GM06990 (cell line): ENCODE results near the gene ZNF574.

Experiments used
- DNase-seq: peaks from one replicate; pipeline ENCODE4 v3.0.0-alpha.2; 2011; ENCODE audit not compliant: insufficient read length; ENCODE audit errors: extremely low read depth
- H3K27me3 ChIP-seq: replicated peaks from 2 replicates; pipeline ENCODE4 v1.6.0; 2011; ENCODE audit warnings: low read length; ENCODE audit not compliant: control insufficient read depth, insufficient read depth
- H3K36me3 ChIP-seq: 2 replicates; pipeline ENCODE4 v1.5.1; 2011; ENCODE audit warnings: low read length; ENCODE audit not compliant: control insufficient read depth, insufficient read depth
- H3K4me3 ChIP-seq: replicated peaks from 2 replicates; pipeline ENCODE4 v1.5.1; 2011; ENCODE audit warnings: low read depth, mild to moderate bottlenecking, control low read depth, low read length
- CTCF ChIP-seq: IDR thresholded peaks from 2 replicates; pipeline ENCODE4 v1.5.1; 2011; ENCODE audit warnings: low read length, control low read depth, mild to moderate bottlenecking, inconsistent platforms; ENCODE audit not compliant: insufficient read depth, poor library complexity, severe bottlenecking

Gene ZNF574

GRCh38 chr19:42064432-42064831 is 11.5 kb upstream of the ZNF574 start:
- H3K36me3 ChIP-seq = no peaks in the 10 kb centered on the region

GRCh38 chr19:42065051-42065450 is 10.9 kb upstream of the ZNF574 start:
- Histone ChIP-seq H3K36me3 (no peaks in the 10 kb centered on the region), H3K4me3 (no peak overlapping the region), H3K27me3 (peaks cover 7% of the 10 kb centered on the region)
- no peak for DNase-seq
- no peak for TF ChIP-seq CTCF

More at GRCh38 chr19:42064432-42064831, 11.5 kb upstream of the ZNF574 start:
- Histone ChIP-seq H3K27me3 (peaks cover 7% of the 10 kb centered on the region), H3K4me3 (no peak overlapping the region)
- no peak for DNase-seq
- no peak for TF ChIP-seq CTCF

GRCh38 chr19:42065511-42065910 is 10.5 kb upstream of the ZNF574 start:
- DNase-seq = no peak
- no peaks in the 10 kb centered on the region for H3K36me3 ChIP-seq
- no peak for TF ChIP-seq CTCF
- peaks cover 7% of the 10 kb centered on the region for H3K27me3 ChIP-seq
- H3K4me3 ChIP-seq = no peak overlapping the region

GRCh38 chr19:42066075-42066754 is 9.8 kb upstream of the ZNF574 start:
- no peak for TF ChIP-seq CTCF
- H3K36me3 ChIP-seq = no peaks in the 10 kb centered on the region
- H3K4me3 ChIP-seq = no peak overlapping the region
- peaks cover 7% of the 10 kb centered on the region for H3K27me3 ChIP-seq
- no peak for DNase-seq

GRCh38 chr19:42067315-42067888 is 8.6 kb upstream of the ZNF574 start:
- no peaks in the 10 kb centered on the region for H3K36me3 ChIP-seq
- TF ChIP-seq CTCF = no peak
- H3K4me3 ChIP-seq = no peak overlapping the region
- peaks cover 7% of the 10 kb centered on the region for H3K27me3 ChIP-seq
- no peak for DNase-seq
